ENCODE results near the gene DHDDS.

The DHDDS gene

GRCh38 chr1:26395754-26396153 lies 36.4 kb upstream of the DHDDS start:
- no peak overlapping the region for H3K4me3 ChIP-seq (ENCODE audit: low read depth, low read length)
- no peak for DNase-seq (ENCODE audit: low read depth, low spot score)
- in situ Hi-C loops (cut with HindIII; ENCODE audit: low sequenced_read_pairs): no loop called here
- TF ChIP-seq, protein P1, sequence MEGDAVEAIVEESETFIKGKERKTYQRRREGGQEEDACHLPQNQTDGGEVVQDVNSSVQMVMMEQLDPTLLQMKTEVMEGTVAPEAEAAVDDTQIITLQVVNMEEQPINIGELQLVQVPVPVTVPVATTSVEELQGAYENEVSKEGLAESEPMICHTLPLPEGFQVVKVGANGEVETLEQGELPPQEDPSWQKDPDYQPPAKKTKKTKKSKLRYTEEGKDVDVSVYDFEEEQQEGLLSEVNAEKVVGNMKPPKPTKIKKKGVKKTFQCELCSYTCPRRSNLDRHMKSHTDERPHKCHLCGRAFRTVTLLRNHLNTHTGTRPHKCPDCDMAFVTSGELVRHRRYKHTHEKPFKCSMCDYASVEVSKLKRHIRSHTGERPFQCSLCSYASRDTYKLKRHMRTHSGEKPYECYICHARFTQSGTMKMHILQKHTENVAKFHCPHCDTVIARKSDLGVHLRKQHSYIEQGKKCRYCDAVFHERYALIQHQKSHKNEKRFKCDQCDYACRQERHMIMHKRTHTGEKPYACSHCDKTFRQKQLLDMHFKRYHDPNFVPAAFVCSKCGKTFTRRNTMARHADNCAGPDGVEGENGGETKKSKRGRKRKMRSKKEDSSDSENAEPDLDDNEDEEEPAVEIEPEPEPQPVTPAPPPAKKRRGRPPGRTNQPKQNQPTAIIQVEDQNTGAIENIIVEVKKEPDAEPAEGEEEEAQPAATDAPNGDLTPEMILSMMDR (IDR thresholded peaks at IDR 0.05; ENCODE audit: low read depth, low read length): no peak

DNA sequence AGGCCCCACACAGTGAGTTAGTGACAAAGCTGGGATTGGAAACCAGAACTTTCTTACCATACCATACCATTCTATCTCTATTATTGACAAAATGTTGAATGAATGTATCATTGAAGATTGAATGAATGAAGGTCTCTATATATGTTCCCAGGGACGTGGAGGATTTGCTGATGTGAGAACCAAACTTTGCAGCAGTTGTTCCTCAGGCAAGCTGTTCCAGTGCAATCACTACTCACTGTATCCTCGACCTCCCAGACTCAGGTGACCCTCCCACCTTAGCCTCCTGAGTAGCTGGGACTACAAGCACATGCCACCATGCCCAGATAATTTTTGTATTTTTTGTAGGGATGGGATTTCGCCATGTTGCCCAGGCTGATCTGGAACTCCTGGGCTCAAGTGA lies 33.1 kb upstream of the DHDDS start:
- H3K4me3 ChIP-seq (ENCODE audit: low read depth, low read length): no peak overlapping the region
- in situ Hi-C loops (cut with HindIII; ENCODE audit: low sequenced_read_pairs): no loop called here
- DNase-seq (ENCODE audit: low read depth, low spot score): no peak
- TF ChIP-seq, protein P1 (IDR thresholded peaks at IDR 0.05; ENCODE audit: low read depth, low read length): no peak

GRCh38 chr1:26401891-26402290 lies 30.2 kb upstream of the DHDDS start:
- DNase-seq (ENCODE audit: low read depth, low spot score): no peak

GRCh38 chr1:26403656-26404055 lies 28.5 kb upstream of the DHDDS start:
- in situ Hi-C loops (cut with HindIII; ENCODE audit: low sequenced_read_pairs): no loop called here
- DNase-seq (ENCODE audit: low read depth, low spot score): no peak
- TF ChIP-seq, protein P1 (IDR thresholded peaks at IDR 0.05; ENCODE audit: low read depth, low read length): no peak
- no peak overlapping the region for H3K4me3 ChIP-seq (ENCODE audit: low read depth, low read length)

More at GRCh38 chr1:26401891-26402290, 30.2 kb upstream of the DHDDS start:
- TF ChIP-seq, protein P1 (IDR thresholded peaks at IDR 0.05; ENCODE audit: low read depth, low read length): no peak
- in situ Hi-C loops (cut with HindIII; ENCODE audit: low sequenced_read_pairs): no loop called here
- no peak overlapping the region for H3K4me3 ChIP-seq (ENCODE audit: low read depth, low read length)

- in situ Hi-C loops (cut with HindIII; ENCODE audit: low sequenced_read_pairs): no loop called here
- H3K4me3 ChIP-seq (ENCODE audit: low read depth, low read length): no peak overlapping the region
- TF ChIP-seq, protein P1 (IDR thresholded peaks at IDR 0.05; ENCODE audit: low read depth, low read length): no peak
- no peak for DNase-seq (ENCODE audit: low read depth, low spot score)
Measured at GRCh38 chr1:26404641-26405040, 27.5 kb upstream of the DHDDS start.

DNA sequence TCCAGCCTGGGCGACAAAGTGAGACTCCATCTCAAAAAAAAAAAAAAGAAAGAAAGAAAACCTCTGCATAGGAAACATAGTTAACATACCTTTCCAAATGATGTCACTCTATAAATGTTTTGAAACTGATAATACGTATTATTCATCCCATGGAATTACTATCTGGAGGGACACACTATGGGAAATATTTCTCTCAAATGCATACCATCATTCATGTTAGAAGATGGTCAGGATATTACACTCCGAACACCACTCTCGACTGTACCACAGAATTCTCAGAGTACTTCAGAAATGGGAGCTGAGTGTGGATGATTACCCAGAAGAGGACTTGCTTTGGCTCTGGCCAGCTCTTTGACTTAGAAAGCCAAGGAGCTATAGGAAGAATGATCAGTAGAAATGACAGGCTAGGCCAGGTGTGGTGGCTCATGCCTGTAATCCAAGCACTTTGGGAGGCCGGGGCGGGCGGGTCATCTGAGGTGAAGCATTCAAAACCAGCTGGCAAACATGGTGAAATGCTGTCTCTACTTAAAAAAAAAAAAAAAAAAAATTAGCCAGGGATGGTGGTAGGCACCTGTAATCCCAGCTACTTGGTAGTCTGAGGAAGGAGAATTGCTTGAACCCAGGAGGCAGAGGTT lies 26.7 kb upstream of the DHDDS start:
- in situ Hi-C loops (cut with HindIII; ENCODE audit: low sequenced_read_pairs): no loop called here
- DNase-seq (ENCODE audit: low read depth, low spot score): peak; percentile 55
- no peak overlapping the region for H3K4me3 ChIP-seq (ENCODE audit: low read depth, low read length)
- TF ChIP-seq, protein P1 (IDR thresholded peaks at IDR 0.05; ENCODE audit: low read depth, low read length): no peak

All from astrocyte of the spinal cord (primary cell).